GM21367 (cell line): ENCODE results near the gene KRTAP4-11.
"Not testable (repeated sequence)": the region's sequence is repeated elsewhere in the genome, so short reads cannot be mapped to it uniquely, and the experiment has no call there.

Source experiments
- ATAC-seq: cut with Tn5 transposase; IDR thresholded peaks from one replicate; pipeline ENCODE4 v1.9.1; 2021; ENCODE audit not compliant: unreplicated experiment

Gene KRTAP4-11

DNA sequence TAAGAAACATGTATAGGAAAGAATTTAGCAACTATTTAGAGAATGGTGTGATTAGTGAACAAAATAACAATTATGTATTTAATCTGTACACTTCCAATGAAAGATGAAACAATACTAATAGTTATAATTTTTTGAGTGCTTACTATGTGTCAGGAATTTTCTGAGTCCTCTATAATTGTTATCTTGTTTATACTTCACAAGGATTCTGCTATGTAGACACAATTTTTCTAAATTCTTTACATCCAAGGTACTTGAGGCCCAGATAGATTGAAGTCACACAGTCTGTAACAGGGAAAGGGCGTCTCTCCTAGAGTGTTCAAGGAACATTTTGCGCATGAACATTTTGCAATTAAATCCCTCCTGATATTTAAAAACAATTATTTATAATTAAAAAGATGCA, 6.9 kb upstream of the KRTAP4-11 start:
- ATAC-seq, result no peak

DNA sequence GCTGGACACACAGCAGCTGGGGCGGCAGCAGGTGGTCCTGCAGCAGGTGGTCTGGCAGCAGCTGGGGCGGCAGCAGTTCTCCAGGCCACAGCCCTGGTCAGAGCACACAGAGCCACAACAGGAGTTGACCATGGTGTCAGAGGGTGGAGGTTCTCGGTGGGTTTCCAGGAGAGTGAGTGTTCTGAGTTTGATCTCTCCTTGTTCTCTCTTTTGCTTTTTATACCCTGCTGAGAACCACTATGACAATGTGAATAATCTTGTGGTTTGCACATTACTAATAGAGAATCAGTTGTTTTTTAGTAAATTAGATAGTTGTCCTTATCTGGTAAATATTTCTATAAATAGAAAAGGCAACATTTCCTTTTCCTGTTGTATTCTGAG, 5.8 kb upstream of the KRTAP4-11 start, which contains the start of gene KRTAP4-12:
Gene KRTAP4-12 (minus strand): TSS at position 192 of the 381 bp plus-strand sequence. CDS start 60 bp downstream, at position 132.
- ATAC-seq, result not testable (repeated sequence)

DNA sequence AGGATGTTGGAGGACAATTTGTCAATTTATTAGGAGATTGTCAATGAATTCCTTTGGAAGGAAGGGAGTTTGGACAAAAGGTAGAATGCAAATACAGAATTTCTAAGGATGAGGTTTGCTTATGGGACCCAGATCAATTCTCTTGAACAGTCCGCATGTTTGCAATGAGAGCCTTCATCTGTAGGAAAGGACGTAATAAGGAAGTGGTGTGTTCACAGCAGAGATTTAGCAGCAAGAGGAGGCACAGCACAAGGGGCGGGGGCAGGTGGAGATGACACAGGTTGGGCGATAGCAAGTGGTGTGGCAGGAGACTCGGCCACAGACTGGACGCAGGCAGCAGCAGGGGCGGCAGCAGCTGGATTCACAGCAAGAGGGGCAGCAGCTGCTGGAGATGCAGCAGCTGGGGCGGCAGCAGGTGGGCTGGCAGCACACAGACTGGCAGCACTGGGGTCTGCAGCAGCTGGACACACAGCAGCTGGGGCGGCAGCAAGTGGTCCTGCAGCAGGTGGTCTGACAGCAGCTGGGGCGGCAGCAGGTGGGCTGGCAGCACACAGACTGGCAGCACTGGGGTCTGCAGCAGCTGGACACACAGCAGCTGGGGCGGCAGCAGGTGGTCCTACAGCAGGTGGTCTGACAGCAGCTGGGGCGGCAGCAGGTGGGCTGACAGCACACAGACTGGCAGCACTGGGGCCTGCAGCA, 5.3 kb upstream of the KRTAP4-11 start:
- not testable (repeated sequence) for ATAC-seq

DNA sequence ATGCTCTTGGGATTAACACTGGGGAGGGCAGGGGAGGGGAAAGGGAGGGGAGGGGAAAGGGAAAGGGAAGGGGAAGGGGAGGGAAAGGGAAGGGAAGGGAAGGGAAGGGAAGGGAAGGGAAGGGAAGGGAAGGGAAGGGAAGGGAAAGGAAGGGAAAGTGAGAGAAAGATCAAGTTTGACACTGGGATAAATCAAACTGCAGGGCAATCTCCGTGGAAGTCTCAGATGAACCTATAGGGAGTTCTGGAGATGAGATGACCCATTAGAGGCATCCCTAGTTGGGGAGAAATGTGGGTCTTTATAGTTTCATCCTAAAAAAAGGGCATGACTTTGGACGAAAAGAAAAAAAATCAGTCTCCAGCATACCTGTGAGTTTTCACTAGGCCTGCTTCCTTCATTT, 3.6 kb upstream of the KRTAP4-11 start:
- ATAC-seq, result no peak

DNA sequence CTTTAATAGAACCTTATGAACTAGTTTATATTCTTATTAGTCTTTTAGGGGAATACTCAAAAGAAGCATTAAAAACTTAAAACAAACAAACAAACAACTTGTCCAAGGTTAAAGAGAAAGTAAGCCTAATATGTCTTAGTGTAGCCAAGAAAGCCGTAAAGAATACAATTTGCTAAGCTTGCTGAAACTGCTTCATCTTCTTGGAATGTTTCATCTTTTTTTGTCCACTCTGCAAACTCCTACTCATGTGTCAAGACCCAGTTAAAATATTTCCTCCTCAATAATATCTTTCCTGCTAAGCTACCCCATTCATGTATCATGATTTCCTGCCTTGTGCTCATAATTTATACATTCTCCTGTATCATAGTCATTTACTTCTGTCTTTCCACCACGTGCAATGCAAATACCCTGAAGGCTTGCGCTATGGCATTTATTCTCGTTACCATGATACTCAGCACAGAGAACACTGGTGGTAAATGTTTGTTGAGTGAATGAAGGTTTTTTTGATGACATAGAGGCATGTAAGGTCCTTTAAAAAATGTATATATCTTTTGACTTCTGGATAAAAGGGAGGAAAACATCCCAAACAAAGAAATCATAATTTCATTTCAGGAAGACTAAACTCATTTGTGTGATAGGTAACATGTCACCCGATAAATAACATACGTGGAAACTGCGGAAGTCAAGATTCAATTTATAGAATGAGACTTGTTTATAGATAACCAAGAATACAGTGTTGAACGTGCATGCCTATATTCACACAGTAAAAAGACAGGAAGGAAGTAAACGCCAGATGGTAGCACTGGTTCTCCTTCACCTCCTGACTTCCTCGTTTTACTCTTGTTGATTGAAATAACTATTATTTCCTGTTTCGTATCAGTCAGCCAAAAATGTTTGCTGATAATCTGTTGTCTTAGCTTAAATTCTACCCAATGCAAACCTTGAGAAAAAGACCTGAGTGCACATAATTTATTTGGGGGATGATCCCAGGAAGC, 1.8 kb upstream of the KRTAP4-11 start:
- ATAC-seq, result not testable (repeated sequence)

DNA sequence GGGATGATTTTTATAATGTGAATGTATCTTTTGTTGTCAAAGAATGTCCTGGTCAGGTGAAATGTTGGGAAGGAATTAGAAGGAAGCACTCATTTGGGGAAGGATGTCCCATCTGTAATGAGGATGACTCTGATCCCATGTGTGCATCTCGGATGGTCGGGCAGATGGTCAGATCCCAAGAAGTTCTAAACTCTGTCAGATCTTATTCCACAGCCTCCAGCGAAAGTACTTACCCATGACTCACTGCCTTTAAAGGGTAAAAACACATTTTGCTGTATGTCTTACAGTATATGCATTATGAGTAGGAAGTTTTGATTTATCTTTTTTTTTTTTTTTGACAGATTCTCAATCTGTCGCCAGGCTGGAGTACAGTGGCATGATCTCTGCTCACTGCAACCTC, 548 bp upstream of the KRTAP4-11 start:
- ATAC-seq, result no peak

DNA sequence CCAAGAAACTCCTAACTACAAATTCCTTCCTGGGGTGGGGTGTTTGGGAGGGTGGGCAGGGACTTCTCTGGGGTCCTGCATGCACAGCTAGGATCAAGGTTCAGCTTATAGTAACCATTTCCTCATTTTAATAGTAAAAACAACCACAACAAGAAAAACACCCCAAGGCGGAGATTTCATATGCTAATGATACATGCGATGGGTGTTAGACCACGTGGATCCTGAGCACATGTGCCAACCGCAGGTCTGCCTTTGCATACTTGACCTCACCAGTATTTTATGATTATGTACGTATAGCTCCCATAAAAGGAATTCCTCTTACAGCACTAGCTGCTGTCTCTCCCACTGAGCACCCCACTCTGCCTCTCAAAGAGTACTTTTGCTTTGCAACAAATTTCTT, 1.9 kb downstream of the KRTAP4-11 start:
- no peak for ATAC-seq

DNA sequence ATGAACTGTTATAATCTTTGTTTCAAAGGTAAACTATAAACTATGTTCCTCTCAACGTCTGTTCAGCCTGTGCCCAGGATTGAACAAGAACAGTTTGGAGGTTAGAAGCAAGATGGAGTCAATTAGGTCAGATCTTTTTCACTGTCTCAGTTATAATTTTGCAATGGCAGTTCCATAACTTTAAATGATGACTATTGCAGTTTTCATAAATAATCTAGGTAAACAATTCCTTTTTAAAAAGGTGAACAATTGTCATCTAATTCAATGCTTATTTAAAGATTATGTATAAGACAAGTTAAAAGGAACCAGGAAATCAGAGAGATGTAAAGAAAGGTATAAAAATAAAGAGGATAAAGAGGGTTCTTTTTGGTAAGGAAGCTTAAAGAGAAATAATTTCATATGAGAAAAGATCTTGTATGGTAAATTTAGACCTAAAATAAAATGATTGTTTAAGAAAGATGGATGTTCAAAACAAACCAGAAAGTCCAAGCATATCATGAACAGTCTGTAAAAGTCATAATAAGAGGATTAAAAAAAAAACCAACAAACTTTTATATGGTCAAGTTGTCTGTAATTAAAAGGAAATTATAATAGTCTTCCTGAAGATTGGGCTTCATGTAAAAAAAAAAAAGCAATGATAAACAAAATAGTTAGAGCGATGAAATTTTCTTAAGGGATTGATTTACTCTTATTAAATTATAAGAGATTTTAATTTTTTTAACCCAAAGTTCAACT, 6.9 kb downstream of the KRTAP4-11 start:
- no peak for ATAC-seq

DNA sequence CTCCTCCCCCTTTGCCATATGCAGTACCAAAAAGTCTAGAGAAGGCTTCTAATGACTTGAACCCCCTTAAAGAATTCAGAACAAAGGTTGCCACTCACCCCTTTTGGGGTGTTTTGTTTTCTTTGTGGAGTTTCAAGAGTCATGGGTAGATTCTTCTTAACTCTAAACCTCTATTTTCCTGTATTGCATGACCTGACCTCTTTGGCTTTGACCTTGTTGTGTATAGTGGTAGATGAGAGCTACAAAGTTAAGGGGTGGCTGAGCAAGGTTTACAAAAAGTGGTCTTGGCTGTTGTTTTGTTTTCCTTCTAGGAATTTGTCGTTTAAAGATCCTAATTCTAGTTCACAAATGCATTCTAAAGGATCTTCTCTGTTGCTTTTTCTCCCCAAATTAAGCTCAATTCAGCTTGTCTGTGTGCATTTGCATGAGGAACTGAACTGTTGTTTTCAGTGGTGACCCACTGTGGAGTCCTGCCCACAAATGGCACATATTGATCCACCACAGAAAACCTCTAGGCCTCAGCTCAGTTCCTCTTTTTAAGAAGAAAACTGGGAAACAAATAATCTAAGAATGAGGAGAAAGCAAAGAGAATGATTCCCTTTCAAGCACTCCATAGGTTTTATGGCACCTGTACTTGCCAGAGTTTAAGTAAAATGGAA, 9.3 kb downstream of the KRTAP4-11 start:
- ATAC-seq, result not testable (repeated sequence)

DNA sequence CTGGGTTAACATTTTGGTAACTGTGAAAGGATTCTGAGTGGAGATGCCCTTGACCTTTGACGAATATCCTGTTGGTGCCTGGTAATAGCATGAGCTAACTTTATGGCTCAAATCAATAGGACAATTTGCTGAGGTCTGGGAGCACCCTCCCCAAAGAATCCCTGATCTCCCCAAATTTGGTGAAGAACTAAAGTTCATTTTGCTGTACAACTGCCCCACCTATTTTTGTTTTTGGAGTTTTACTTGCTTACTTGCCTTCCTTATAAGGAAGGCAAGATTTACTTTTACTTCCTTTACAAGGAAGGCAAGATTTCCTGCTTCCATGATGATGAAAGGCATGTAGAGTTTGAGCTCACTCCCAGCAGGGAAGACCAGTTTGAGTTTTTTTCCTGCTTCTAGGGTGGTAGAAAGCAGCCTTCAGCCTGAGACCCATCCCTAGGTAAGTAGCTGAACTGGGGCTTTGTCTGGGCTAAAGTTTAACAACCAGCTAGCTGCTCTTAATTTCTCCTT, 10.2 kb downstream of the KRTAP4-11 start:
- no peak for ATAC-seq

DNA sequence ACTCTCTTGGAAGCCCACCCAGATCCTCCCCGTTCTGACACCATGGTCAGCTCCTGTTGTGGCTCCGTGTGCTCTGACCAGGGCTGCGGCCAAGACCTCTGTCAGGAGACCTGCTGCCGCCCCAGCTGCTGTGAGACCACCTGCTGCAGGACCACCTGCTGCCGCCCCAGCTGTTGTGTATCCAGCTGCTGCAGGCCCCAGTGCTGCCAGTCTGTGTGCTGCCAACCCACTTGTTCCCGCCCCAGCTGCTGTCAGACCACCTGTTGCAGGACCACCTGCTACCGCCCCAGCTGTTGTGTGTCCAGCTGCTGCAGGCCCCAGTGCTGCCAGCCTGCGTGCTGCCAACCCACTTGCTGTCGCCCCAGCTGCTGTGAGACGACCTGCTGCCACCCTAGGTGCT, 12.8 kb downstream of the KRTAP4-11 start, which contains the start of gene KRTAP4-9:
Gene KRTAP4-9 (plus strand): TSS at position 43 of the 400 bp plus-strand sequence. CDS start 0 bp downstream, at position 43.
- not testable (repeated sequence) for ATAC-seq

DNA sequence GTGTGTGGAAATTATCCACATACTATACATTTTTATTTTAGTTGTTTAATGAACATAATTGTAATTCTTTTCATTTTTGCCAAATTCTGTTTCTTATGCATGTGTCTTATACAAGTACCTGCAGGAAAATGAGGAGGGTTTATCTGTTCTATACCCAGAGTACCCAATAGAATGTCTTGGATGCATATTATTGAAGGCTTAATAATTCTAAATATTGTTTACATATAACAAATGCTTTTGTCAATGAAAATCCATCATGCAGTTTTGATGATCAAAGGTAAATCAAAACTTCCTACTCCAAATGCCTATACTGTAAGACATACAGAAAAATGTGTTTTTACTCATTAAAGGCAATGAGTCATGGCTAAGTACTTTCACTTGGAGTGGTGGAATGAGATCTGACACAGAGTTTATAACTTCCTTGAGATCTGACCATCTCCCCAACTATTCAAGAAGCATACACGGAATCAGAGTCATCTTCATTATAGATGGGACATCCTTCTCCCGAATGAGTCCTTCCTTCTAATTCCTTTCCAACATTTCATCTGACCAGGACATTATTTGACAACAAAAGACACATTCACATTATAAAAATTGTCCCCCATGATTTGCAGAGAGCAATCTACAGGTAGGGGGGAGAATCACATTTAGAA, 13.7 kb downstream of the KRTAP4-11 start:
- ATAC-seq, result not testable (repeated sequence)

DNA sequence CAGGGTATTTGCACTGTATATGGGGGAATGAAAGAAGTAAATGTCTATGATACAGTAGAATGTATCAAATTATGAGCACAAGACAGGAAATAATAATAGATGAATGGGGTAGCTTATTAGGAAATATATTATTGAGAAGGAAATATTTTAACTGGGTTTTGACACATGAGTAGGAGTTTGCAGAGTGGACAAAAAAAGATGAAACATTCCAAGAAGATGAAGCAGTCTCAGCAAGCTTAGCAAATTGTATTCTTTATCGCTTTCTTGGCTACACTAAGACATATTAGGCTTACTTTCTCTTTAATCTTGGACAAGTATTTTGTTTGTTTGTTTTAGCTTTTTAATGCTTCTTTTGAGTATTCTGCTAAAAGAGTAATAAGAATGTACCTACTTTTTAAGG, 14.3 kb downstream of the KRTAP4-11 start:
- no peak for ATAC-seq

DNA sequence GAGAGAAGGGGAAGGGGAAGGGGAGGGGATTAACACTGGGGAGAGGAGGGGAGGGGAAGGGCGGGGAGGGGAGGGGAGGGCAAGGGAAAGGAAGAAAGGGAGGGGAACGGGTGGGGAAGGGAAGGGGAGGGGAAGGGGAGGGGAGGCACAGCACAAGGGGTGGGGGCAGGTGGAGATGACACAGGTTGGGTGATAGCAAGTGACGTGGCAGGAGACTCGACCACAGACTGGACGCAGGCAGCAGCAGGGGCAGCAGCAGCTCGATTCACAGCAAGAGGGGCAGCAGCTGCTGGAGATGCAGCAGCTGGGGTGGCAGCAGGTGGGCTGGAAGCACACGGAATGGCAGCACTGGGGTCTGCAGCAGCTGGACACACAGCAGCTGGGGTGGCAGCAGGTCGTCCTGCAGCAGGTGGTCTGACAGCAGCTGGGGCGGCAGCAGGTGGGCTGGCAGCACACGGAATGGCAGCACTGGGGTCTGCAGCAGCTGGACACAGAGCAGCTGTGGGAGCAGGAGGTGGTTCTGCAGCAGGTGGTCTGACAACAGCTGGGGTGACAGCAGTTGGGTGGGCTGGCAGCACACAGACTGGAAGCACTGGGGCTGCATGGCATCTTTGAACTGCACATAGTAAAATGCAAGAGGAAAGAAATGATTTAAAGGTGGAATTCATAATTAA, 16.4 kb downstream of the KRTAP4-11 start, which contains the start of gene KRTAP4-16:
Gene KRTAP4-16 (minus strand): TSS at position 624 of the 674 bp plus-strand sequence. CDS start 0 bp downstream, at position 624.
- ATAC-seq, result no peak

DNA sequence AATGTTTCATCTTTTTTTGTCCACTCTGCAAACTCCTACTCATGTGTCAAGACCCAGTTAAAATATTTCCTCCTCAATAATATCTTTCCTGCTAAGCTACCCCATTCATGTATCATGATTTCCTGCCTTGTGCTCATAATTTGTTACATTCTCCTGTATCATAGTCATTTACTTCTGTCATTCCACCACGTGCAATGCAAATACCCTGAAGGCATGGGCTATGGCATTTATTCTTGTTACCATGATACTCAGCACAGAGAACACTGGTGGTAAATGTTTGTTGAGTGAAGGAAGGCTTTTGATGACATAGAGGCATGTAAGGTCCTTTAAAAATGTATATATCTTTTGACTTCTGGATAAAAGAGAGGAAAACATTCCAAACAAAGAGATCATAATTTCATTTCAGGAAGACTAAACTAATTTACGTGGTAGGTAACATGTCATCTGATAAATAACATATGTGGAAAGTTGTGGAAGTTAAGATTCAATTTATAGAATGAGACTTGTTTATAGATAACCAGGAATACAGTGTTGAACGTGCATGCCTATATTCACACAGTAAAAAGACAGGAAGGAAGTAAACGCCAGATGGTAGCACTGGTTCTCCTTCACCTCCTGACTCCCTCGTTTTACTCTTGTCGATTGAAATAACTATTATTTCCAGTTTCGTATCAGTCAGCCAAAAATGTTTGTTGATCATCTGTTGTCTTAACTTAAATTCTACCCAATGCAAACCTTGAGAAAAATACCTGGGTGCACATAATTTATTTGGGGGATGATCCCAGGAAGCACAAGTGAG, 18.3 kb downstream of the KRTAP4-11 start:
- not testable (repeated sequence) for ATAC-seq

DNA sequence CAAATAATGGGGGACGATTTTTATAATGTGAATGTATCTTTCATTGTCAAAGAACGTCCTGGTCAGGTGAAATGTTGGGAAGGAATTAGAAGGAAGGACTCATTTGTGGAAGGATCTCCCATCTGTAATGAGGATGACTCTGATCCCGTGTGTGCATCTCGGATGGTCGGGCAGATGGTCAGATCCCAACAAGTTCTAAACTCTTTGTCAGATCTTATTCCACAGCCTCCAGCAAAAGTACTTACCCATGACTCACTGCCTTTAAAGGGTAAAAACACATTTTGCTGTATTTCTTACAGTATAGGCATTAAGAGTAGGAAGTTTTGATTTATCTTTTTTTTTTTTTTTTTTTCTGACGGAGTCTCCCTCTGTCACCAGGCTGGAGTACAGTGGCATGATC, 19.7 kb downstream of the KRTAP4-11 start:
- no peak for ATAC-seq

DNA sequence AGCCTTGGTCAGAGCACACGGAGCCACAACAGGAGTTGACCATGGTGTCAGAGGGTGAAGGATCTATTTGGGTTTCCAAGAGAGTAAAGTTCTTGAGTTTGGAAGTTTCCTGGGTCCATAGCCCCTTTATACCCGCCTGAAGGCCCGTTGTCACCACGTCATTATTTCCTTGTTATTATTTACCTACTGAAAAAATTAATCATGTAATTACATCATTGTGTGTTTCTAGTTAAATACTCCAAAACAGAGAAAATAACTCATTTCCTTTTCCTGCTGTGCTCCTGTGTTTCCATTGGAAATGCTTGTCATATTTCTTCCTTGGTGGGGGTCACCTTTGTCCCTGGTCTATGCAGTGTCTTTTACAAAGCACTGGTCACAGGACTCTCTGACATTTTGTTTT, 20.1 kb downstream of the KRTAP4-11 start, which contains the start of gene KRTAP4-8:
Gene KRTAP4-8 (minus strand): TSS at position 101 of the 400 bp plus-strand sequence. CDS start 58 bp downstream, at position 43.
- ATAC-seq, result no peak

DNA sequence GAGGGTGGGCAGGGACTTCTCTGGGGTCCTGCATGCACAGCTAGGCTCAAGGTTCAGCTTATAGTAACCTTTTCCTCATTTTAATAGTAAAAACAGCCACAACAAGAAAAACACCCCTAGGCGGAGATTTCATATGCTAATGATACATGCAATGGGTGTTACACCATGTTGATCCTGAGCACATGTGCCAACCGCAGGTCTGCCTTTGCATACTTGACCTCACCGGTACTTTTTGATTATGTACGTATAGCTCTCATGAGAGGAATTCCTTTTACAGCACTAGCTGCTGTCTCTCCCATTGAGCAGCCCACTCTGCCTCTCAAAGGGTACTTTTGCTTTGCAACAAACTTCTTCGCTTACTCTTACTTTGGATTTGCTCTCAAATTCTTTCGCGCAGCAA, 22.1 kb downstream of the KRTAP4-11 start:
- no peak for ATAC-seq
